Esophagus squamous epithelium (tissue), 5 donors: ENCODE results near the gene PLXDC1. TPM values are rescaled to one million over a fixed set of nuclear protein-coding genes. Genes with fewer than 3 reads are reported as not detected.

Experiments
- DNase-seq: peaks from one replicate; lab custom pipeline; 2025; lab: John Stamatoyannopoulos, UW
- H3K27ac ChIP-seq, 4 donors: fragments of 200-600 bp; sonication (generic); one replicate each; pipeline ENCODE4 v1.5.1; 2016 to 2019; ENCODE audit warnings: mild to moderate bottlenecking in 1 of 4
- H3K27me3 ChIP-seq, 4 donors: fragments of 200-600 bp; sonication (generic); 1 replicate in 3 of 4; 2 replicates in 1 of 4; pipeline versions ENCODE4 v1.5.1 to v1.6.0; 2017 to 2021; ENCODE audit warnings: antibody characterized with exemption in 1 of 4
- H3K36me3 ChIP-seq, 3 donors: fragments of 200-600 bp; sonication (generic); one replicate each; pipeline ENCODE4 v1.5.1; 2016 to 2019
- H3K4me1 ChIP-seq, 3 donors: fragments of 200-600 bp; sonication (generic); one replicate each; pipeline ENCODE4 v1.5.1; 2017 to 2019
- H3K4me3 ChIP-seq, 4 donors: fragments of 200-600 bp; sonication (generic); 1 replicate in 3 of 4; 2 replicates in 1 of 4; pipeline ENCODE4 v1.5.1; 2016 to 2019; ENCODE audit warnings: mild to moderate bottlenecking in 2 of 4, moderate library complexity in 1 of 4
- H3K9me3 ChIP-seq, 3 donors: fragments of 200-600 bp; sonication (generic); one replicate each; pipeline ENCODE4 v1.5.1; 2016 to 2019
- POLR2A ChIP-seq, 4 donors: fragments of 450-650 bp; IDR thresholded peaks; one replicate each; pipeline ENCODE4 v1.6.1; 2017; ENCODE audit warnings: antibody characterized with exemption in 4 of 4, mild to moderate bottlenecking in 4 of 4, moderate library complexity in 3 of 4
- WGBS, 2 donors: methylation state at CpG; one replicate each; pipeline ENCODE4 v1.1.5; 2018; 5-methylcytosine and 5-hydroxymethylcytosine counted together
- intact Hi-C: fragments of 100-400 bp; cut with DNase I; formaldehyde crosslinking; loops from one replicate; pipeline ENCODE4 v1.15.0; 2022
- total RNA-seq, 4 donors: library from RNA; depleted of rRNA; stranded (reverse); fragments of >200 nt; gene quantifications; one replicate each; pipeline ENCODE4 v1.1.0, GENCODE V29; 2016
- TF ChIP-seq, protein P1 (sequence below), 6 experiments: fragments of 450-650 bp in 4 of 6; fragments of 200-600 bp in 2 of 6; sonication (generic) in 2 of 6; IDR thresholded peaks; one replicate each; pipeline ENCODE4 v1.5.1; 2016 to 2019; ENCODE audit warnings: antibody characterized with exemption in 6 of 6, mild to moderate bottlenecking in 4 of 6, moderate library complexity in 4 of 6
- donor health status: DM: yes; HTN: yes; CAD: no.

Gene PLXDC1
- total RNA-seq, 4 donors from 2014 or later: 1.2 to 7.2 (median 4.6) TPM

DNA sequence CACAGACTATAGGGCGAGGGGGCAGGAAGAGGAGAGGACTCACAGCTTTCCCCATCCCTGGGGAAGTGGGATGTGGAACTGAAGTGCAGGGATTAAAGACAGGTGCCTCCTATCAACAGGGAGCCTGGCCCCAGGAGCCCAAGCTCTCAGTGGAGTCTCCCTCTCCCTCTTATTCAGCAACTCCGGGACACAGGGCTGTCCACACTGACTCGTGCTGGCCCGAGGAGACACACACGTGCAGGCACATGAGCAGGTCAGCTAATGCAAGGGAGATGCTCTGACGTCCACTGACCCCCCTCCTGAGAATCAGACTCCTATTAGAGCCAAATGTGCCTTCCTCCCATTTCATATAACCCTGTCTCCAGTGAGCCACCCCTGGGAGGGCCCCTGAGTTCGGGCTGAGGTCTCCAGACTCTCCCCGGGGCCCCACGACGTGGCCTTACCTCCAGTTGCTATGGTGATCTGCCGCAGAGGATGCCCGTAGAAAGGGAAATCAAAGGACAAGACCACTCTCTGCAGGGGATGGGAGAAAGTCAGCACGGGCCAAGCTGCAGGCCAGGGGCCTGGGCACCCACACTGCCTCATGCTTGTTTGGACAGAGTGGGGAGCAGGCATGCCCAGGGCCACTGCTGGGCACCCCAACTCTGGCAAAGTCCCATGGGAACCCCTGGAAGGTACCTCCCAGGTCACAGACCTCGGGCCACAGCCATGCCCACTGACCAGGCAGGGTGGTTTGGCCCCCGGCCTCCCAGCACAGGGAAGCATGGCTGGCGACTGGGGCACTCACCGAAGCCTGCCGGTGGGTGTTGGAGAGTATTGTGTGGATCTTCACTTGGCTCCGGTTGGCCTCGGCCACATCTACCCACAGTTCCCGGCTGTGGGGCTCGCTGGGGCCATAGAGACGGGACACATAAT, 42.7 kb downstream of the PLXDC1 start:
- DNase-seq: no peak
- WGBS, 2 donors: 60 to 68% methylated on average over 1 to 6 of the region's 23 CpGs
- Histone ChIP-seq H3K4me1 (peaks cover 0 to 10% (median 0%) of the 10 kb centered on the region in 3 donors), H3K9me3 (no peaks in the 10 kb centered on the region), H3K27ac (no peak overlapping the region), H3K36me3 (no peaks in the 10 kb centered on the region), H3K4me3 (no peak overlapping the region), H3K27me3 (peaks cover 0 to 4% (median 0%) of the 10 kb centered on the region in 4 donors)
- intact Hi-C loops: no loop called here
- TF ChIP-seq POLR2A (IDR thresholded peaks at IDR 0.05): no peak
- TF ChIP-seq, protein P1, sequence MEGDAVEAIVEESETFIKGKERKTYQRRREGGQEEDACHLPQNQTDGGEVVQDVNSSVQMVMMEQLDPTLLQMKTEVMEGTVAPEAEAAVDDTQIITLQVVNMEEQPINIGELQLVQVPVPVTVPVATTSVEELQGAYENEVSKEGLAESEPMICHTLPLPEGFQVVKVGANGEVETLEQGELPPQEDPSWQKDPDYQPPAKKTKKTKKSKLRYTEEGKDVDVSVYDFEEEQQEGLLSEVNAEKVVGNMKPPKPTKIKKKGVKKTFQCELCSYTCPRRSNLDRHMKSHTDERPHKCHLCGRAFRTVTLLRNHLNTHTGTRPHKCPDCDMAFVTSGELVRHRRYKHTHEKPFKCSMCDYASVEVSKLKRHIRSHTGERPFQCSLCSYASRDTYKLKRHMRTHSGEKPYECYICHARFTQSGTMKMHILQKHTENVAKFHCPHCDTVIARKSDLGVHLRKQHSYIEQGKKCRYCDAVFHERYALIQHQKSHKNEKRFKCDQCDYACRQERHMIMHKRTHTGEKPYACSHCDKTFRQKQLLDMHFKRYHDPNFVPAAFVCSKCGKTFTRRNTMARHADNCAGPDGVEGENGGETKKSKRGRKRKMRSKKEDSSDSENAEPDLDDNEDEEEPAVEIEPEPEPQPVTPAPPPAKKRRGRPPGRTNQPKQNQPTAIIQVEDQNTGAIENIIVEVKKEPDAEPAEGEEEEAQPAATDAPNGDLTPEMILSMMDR (IDR thresholded peaks at IDR 0.05): no peak

DNA sequence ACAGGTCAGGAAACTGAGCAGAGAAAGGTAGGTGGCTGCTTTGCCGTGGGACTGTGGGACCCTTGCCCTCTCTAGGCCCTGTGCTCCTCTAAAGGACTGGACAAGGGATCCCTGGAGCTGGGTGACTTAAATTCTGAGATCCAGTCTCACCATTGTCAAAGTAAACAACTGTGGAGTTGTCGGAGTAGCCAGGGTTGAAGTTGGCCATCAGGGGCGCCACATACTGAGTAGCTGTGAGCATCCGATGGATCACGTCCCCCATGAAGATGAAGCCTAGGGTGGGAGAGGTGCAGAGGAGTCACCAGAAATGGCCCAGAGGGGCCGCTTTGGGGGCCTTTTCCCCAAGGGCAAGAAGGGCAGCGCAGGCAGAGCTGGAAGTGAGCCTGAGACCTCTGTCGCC, 43.5 kb downstream of the PLXDC1 start:
- Histone ChIP-seq H3K4me1 (peaks cover 0 to 10% (median 0%) of the 10 kb centered on the region in 3 donors), H3K9me3 (no peaks in the 10 kb centered on the region), H3K27me3 (peaks cover 0 to 4% (median 0%) of the 10 kb centered on the region in 4 donors), H3K36me3 (no peaks in the 10 kb centered on the region), H3K27ac (no peak overlapping the region), H3K4me3 (no peak overlapping the region)
- intact Hi-C loops: no loop called here
- TF ChIP-seq POLR2A (IDR thresholded peaks at IDR 0.05): no peak
- TF ChIP-seq, protein P1 (IDR thresholded peaks at IDR 0.05): no peak
- no peak for DNase-seq
- 75 to 76% methylated on average over 5 to 7 of the region's 8 CpGs for WGBS, 2 donors

DNA sequence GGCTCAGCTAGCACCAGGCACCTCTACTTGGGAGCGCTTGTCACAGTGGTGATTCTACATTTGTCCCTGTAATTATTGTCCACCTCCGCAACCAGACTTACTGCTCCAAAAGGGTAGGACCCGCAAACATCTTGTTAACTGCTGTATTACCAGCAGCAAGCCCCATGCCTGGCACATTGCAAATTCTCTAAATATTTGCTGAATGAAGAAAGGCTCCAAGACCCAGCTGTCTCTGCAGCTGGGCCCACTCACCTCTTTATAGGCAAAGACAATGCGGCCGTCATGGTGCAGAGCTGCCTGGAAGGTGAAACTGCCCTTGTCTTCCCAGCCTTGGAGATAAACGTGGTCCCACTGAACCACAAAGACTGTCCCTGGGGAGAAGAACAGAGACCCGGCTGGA, 44.3 kb downstream of the PLXDC1 start:
- Histone ChIP-seq H3K4me3 (no peak overlapping the region), H3K4me1 (peaks cover 0 to 11% (median 0%) of the 10 kb centered on the region in 3 donors), H3K36me3 (no peaks in the 10 kb centered on the region), H3K9me3 (no peaks in the 10 kb centered on the region), H3K27me3 (peaks cover 0 to 4% (median 0%) of the 10 kb centered on the region in 4 donors), H3K27ac (no peak overlapping the region)
- DNase-seq: no peak
- TF ChIP-seq, protein P1 (IDR thresholded peaks at IDR 0.05): no peak
- TF ChIP-seq POLR2A (IDR thresholded peaks at IDR 0.05): no peak
- intact Hi-C loops: no loop called here
- 85 to 90% methylated on average over 6 of the region's 7 CpGs for WGBS, 2 donors

DNA sequence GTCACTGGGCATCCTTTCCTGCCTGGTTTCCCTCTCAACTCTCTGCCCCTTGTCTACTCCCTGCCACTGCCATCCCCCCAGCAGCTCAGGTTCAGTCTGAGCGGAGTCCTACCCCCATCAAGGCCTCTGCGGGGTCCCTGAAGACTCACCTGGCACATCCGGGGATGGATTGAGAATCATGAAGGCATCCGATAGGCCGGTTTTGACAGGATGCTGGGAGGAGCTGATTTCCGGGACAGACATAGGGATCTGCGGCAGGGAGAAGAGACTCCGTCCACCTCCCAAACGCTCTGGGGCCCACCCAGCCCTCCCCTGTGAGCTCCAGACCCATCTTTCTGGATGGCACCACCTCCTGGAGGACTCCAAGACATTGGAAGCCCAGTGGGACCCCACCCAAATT, 45.7 kb downstream of the PLXDC1 start:
- WGBS, 2 donors: 70% methylated on average over 2 of the region's 9 CpGs; no CpG with 5 or more reads in 1 of the 2 donors

More for the DNA sequence above, 45.7 kb downstream of the PLXDC1 start:
- Histone ChIP-seq H3K4me3 (no peak overlapping the region), H3K36me3 (no peaks in the 10 kb centered on the region), H3K9me3 (no peaks in the 10 kb centered on the region), H3K27ac (no peak overlapping the region), H3K27me3 (peaks cover 0 to 4% (median 0%) of the 10 kb centered on the region in 4 donors), H3K4me1 (peaks cover 0 to 16% (median 0%) of the 10 kb centered on the region in 3 donors)
- no peak for DNase-seq
- intact Hi-C loops: no loop called here
- TF ChIP-seq, protein P1 (IDR thresholded peaks at IDR 0.05): no peak
- no peak for TF ChIP-seq POLR2A (IDR thresholded peaks at IDR 0.05)
